Activated T-cell treated with anti-CD3 and anti-CD28 coated beads, Interleukin-2, amount 50 U/mL, for 24 hours (primary cell): ENCODE results near the gene DNAJC16.
A peak's percentile ranks its signal among the peaks of the same experiment; 100 is the strongest.
"Not testable (repeated sequence)": the region's sequence is repeated elsewhere in the genome, so short reads cannot be mapped to it uniquely, and the experiment has no call there.

Experiments used
- DNase-seq: peaks from one replicate; pipeline ENCODE4 v3.0.0-alpha.2; 2020
- H3K27ac Mint-ChIP-seq: 2 replicates; pipeline ENCODE4 v1.8.0; 2020; ENCODE audit warnings: mild to moderate bottlenecking, mixed read lengths
- H3K27me3 Mint-ChIP-seq: 2 replicates; pipeline ENCODE4 v1.8.0; 2020; ENCODE audit warnings: mixed read lengths
- H3K36me3 Mint-ChIP-seq: 2 replicates; pipeline ENCODE4 v1.8.0; 2020; ENCODE audit warnings: low read depth, mixed read lengths
- H3K4me1 Mint-ChIP-seq: 2 replicates; pipeline ENCODE4 v1.8.0; 2020; ENCODE audit warnings: low read depth, mixed read lengths
- H3K4me3 Mint-ChIP-seq: 2 replicates; pipeline ENCODE4 v1.8.0; 2020; ENCODE audit warnings: mild to moderate bottlenecking, moderate library complexity, mixed read lengths
- H3K9me3 Mint-ChIP-seq: 2 replicates; pipeline ENCODE4 v1.8.0; 2020; ENCODE audit warnings: mixed read lengths

The DNAJC16 gene

GRCh38 chr1:15526490-15527339 lies at the start of gene DNAJC16:
TSS of gene DNAJC16 (plus strand) at chr1:15526848. CDS start at chr1:15529106, 2,258 bp downstream.
- H3K27ac Mint-ChIP-seq = peak within 1 kb of the TSS; percentile 100
- H3K36me3 Mint-ChIP-seq = peaks cover 18% of the 10 kb centered on the region
- H3K4me3 Mint-ChIP-seq = peak within 1 kb of the TSS; percentile 91
- H3K27me3 Mint-ChIP-seq = no peaks in the 10 kb centered on the region
- no peaks in the 10 kb centered on the region for H3K9me3 Mint-ChIP-seq
- peaks cover 58% of the 10 kb centered on the region for H3K4me1 Mint-ChIP-seq
- DNase-seq = peak; percentile 95

- no peak for DNase-seq
- Mint-ChIP-seq H3K27ac (no peak overlapping the region), H3K27me3 (no peaks in the 10 kb centered on the region), H3K4me1 (no peaks in the 10 kb centered on the region), H3K9me3 (no peaks in the 10 kb centered on the region), H3K4me3 (no peak overlapping the region), H3K36me3 (no peaks in the 10 kb centered on the region)
Observed at GRCh38 chr1:15476927-15477326, 49.7 kb upstream of the DNAJC16 start.

DNA sequence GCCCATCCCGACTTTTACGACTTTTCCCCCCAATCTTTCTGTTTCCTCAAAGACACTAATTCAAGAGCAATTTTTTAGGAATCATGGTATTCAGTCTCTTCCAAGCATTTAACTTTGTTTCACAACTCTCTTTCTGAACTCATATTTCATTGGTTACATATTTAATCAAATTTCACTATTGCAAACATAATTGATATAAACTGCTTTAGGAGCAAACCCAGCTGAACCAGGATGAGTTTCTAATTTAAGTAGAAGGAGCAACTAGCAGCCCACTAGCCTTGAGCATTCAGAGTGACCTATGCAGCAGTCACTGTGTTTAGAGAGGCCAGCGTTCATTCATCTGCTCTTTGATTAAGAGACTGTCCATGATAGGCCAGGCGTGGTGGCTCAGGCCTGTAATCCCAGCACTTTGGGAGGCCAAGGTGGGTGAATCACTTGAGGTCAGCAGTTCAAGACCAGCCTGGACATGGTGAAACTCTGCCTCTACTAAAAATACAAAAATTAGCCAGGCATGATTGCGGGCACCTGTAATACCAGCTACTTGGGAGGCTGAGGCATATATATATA lies 48.9 kb upstream of the DNAJC16 start:
- H3K36me3 Mint-ChIP-seq = no peaks in the 10 kb centered on the region
- no peak overlapping the region for H3K4me3 Mint-ChIP-seq
- DNase-seq = no peak
- H3K9me3 Mint-ChIP-seq = no peaks in the 10 kb centered on the region
- H3K27me3 Mint-ChIP-seq = no peaks in the 10 kb centered on the region
- H3K4me1 Mint-ChIP-seq = no peaks in the 10 kb centered on the region
- H3K27ac Mint-ChIP-seq = no peak overlapping the region

DNA sequence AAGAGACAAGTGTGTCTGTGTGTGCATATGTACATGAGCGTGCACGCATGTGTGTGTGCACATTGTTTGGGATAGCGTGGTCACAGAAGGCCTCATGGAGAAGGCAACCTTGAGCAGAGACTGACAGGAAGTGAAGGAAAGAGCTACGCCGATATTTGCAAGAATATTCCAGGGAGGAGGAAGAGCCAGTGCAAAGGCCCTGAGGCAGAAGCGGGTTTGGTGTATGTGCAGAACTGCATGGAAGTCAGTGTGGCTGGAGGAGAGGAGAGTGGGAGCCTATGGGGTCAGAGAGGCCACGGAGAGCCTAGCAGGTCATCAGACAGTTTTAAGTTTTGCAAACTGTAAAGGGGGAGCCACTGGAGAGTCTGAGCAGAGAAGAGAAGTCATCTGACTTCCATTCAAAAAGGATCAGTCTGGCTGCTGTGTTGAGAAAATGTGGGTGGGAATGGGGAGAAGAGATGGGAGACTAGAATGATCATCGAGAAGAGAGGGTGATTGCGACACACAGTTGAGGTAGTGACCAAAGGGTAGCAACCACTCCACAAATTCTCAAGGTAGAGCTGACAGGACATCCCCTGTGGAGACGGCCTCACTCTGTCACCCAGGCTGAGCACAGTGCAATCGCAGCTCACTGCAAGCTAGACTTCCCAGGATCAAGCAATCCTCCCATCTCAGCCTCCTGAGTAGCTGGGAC lies 46.8 kb upstream of the DNAJC16 start:
- Mint-ChIP-seq H3K27ac (no peak overlapping the region), H3K9me3 (no peaks in the 10 kb centered on the region), H3K27me3 (no peaks in the 10 kb centered on the region), H3K4me3 (no peak overlapping the region), H3K36me3 (no peaks in the 10 kb centered on the region), H3K4me1 (no peaks in the 10 kb centered on the region)
- DNase-seq = no peak

DNA sequence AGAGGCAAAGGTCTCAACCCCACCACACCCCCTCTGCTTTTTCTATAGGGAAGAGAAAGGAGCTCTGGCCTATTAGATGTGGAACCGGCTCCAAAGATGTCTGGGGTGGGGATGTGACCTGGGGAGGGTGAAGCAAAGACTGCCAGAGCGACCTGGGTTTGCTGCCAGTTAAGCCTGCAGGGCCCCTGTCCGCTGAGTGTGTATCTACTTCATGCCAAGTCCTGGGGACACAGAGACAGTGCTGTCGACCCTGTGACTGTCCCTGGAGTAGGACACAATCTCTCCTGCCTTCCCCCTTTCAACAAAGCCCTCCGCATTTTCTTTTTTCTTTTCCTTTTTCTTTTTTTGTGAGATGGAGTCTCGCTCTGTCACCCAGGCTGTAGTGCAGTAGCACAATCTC lies 44.2 kb upstream of the DNAJC16 start:
- not testable (repeated sequence) for H3K36me3 Mint-ChIP-seq, DNase-seq, H3K4me3 Mint-ChIP-seq, H3K9me3 Mint-ChIP-seq, H3K4me1 Mint-ChIP-seq, H3K27me3 Mint-ChIP-seq, H3K27ac Mint-ChIP-seq

DNA sequence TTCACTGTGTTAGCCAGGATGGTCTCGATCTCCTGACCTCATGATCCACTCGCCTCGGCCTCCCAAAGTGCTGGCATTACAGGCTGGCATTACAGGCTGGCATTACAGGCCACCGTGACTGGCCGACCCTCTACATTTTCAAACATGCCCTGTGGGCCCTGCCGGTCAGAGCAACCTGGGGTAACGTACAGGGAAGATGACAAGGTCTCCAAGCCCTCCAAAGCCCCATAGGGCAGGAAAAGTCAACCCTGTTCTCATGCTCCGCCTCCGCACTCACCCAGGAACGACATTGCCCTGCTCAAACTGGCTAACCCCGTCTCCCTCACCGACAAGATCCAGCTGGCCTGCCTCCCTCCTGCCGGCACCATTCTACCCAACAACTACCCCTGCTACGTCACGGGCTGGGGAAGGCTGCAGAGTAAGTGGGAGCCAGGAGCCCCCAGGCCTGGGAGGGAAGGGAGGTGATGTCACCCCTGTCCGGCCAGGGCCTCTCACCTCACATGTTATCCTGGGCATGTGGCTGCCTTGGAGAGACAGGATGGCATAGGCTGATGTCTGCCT lies 43.6 kb upstream of the DNAJC16 start:
- not testable (repeated sequence) for H3K27me3 Mint-ChIP-seq, H3K4me3 Mint-ChIP-seq, H3K36me3 Mint-ChIP-seq, H3K9me3 Mint-ChIP-seq, H3K27ac Mint-ChIP-seq, DNase-seq, H3K4me1 Mint-ChIP-seq

GRCh38 chr1:15483971-15484370 lies 42.7 kb upstream of the DNAJC16 start:
- peaks cover 6% of the 10 kb centered on the region for H3K36me3 Mint-ChIP-seq
- H3K27ac Mint-ChIP-seq = no peak overlapping the region
- no peaks in the 10 kb centered on the region for H3K4me1 Mint-ChIP-seq
- H3K27me3 Mint-ChIP-seq = no peaks in the 10 kb centered on the region
- DNase-seq = no peak
- H3K9me3 Mint-ChIP-seq = no peaks in the 10 kb centered on the region
- H3K4me3 Mint-ChIP-seq = no peak overlapping the region

DNA sequence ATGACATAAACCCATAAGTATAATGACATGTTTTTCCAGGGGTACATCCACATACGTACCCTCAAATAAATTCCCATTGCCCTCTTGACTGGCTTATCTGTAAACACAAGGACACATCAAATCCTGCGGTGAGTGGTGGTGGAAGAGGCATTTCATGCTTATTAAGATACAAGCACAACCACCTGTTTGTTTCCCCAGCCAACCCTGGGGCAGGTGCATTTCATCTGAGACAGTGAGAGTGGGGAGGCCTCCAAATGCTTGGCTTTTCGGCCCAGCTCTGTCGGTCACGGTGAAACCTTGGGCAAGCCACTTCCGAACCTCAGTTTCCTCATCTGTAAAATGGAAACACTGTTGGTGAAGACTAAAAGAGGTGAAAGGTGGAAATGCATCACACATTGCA lies 42.2 kb upstream of the DNAJC16 start:
- not testable (repeated sequence) for H3K36me3 Mint-ChIP-seq, H3K9me3 Mint-ChIP-seq, H3K27ac Mint-ChIP-seq, DNase-seq, H3K27me3 Mint-ChIP-seq, H3K4me3 Mint-ChIP-seq, H3K4me1 Mint-ChIP-seq

- Mint-ChIP-seq H3K4me1 (no peaks in the 10 kb centered on the region), H3K4me3 (no peak overlapping the region), H3K27ac (no peak overlapping the region), H3K9me3 (no peaks in the 10 kb centered on the region), H3K27me3 (no peaks in the 10 kb centered on the region), H3K36me3 (peaks cover 6% of the 10 kb centered on the region)
- DNase-seq = no peak
Observed at GRCh38 chr1:15485636-15486035, 41.0 kb upstream of the DNAJC16 start.

GRCh38 chr1:15486844-15487610 lies 39.6 kb upstream of the DNAJC16 start:
- not testable (repeated sequence) for H3K27me3 Mint-ChIP-seq, H3K9me3 Mint-ChIP-seq, H3K27ac Mint-ChIP-seq, DNase-seq, H3K4me1 Mint-ChIP-seq, H3K4me3 Mint-ChIP-seq
- peaks cover 10% of the 10 kb centered on the region for H3K36me3 Mint-ChIP-seq

DNA sequence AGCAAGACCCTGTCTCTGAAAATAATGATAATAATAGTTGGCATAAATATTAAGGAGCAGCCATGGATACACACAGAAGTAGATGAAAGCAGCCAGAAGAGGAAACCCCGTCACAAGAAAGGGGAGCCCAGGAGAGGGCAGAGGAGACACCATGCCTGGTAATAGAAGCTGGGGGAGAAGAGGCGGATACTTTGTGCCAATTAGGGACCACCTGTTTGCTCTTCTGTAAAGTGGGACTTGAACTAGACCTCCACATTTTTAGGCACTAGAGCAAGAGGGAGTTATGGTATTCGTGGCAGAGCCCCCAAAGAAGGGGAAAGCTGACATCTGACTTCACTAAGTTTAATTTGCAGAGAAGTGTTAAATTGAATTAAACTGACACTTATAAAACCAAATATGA lies 38.3 kb upstream of the DNAJC16 start:
- Mint-ChIP-seq H3K9me3 (no peaks in the 10 kb centered on the region), H3K27me3 (no peaks in the 10 kb centered on the region), H3K4me1 (peaks cover 2% of the 10 kb centered on the region), H3K4me3 (no peak overlapping the region), H3K27ac (no peak overlapping the region), H3K36me3 (peaks cover 20% of the 10 kb centered on the region)
- no peak for DNase-seq

DNA sequence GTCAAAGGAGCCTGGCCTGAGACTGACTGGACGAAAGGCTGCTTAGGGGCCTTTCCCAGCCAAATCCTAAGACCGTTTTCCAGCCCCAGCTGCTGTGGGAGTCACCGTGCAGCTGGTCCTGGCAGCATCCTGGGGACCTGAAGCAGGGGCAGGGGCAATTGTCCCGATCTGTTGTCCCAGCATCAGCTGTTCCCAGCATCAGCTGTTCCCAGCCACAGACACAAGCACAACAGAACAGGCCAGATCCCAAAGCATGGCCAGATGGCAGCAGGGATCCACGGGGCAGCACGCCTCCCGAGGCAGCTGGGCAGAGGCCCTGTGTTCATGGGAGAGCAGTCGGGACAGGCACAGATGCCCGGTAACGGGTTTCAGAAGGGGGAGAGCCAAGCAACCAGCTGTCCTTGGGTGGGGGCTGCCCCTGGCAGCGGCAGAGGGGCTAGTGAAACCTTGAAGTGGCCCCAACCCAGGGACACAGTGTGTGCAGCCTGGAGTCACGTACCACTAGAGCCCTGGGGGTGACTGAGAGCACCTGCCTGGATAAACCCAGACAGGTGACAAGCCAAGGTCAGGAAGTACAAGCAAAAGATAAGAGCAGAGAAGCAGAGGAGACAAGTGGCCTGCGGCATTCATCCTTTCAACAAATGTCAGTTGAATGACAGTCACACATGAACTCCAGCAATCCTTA lies 37.5 kb upstream of the DNAJC16 start:
- H3K9me3 Mint-ChIP-seq = no peaks in the 10 kb centered on the region
- H3K27ac Mint-ChIP-seq = no peak overlapping the region
- H3K4me1 Mint-ChIP-seq = peaks cover 2% of the 10 kb centered on the region
- no peaks in the 10 kb centered on the region for H3K27me3 Mint-ChIP-seq
- no peak for DNase-seq
- peaks cover 28% of the 10 kb centered on the region for H3K36me3 Mint-ChIP-seq
- H3K4me3 Mint-ChIP-seq = no peak overlapping the region

DNA sequence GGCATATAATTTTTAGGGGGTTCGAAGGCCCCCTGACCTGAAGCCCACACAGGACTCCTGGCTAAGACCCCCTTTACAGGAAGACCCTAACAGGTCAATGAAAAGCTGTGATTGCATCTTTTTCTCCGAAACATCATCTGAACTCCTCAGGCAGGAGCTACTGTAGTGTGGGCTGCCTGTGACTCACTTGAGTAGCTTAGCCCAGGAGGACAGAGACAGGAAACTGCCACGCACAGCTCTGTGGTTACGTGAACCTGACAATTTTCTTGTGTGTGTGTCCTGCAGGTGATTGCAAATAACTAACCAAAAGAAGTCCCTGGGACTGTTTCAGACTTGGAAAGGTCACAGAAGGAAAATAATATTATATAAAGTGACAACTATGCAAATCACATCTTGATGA lies 35.6 kb upstream of the DNAJC16 start:
- peaks cover 37% of the 10 kb centered on the region for H3K36me3 Mint-ChIP-seq
- not testable (repeated sequence) for H3K27ac Mint-ChIP-seq, H3K4me1 Mint-ChIP-seq, H3K4me3 Mint-ChIP-seq, H3K9me3 Mint-ChIP-seq, H3K27me3 Mint-ChIP-seq, DNase-seq

DNA sequence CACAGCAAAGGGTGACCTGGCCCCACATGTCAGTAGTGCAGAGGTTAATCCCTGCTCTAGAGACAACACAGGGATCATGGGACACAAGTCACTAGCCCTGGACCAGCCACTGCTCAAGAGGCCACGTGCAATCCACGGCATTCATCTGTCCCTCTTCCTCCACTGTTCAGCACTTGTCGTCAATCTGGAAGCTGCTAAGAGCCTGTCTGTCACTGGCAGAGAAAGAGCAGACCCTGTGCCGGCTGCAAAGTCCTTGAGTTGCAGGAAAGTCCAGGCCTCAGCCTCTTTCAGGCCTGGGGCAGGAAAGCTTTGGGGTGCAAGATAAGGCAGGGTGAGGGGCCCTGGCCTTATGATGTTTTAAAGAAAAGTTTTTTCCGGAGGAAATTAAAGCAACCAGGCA lies 34.1 kb upstream of the DNAJC16 start:
- peaks cover 37% of the 10 kb centered on the region for H3K36me3 Mint-ChIP-seq
- no peak overlapping the region for H3K27ac Mint-ChIP-seq

More for the DNA sequence above, 34.1 kb upstream of the DNAJC16 start:
- no peaks in the 10 kb centered on the region for H3K9me3 Mint-ChIP-seq
- H3K4me3 Mint-ChIP-seq = no peak overlapping the region
- DNase-seq = no peak
- peaks cover 2% of the 10 kb centered on the region for H3K4me1 Mint-ChIP-seq
- no peaks in the 10 kb centered on the region for H3K27me3 Mint-ChIP-seq
